AG04450 (cell line): Measurements from ENCODE around the gene MRI1. TPM values are rescaled to one million over a fixed set of nuclear protein-coding genes. Genes with fewer than 3 reads are reported as not detected.

ENCODE experiments used
- CTCF ChIA-PET: fragments of 300-600, 350-600 bp; formaldehyde crosslinking; extraction: SDS; loops from one replicate; lab custom pipeline; 2022; ENCODE audit warnings: antibody characterized with exemption, inconsistent platforms; lab: Charles Lee
- POLR2A ChIA-PET: fragments of 350-600 bp; formaldehyde crosslinking; extraction: SDS; loops from one replicate; lab custom pipeline; 2021; ENCODE audit warnings: antibody characterized with exemption, inconsistent platforms; lab: Yijun Ruan, JAX
- DNase-seq: peaks from one replicate; pipeline ENCODE4 v3.0.0-alpha.2; 2011; ENCODE audit warnings: low read depth, low spot score
- H3K27ac ChIP-seq: one replicate; pipeline ENCODE4 v1.5.1; 2012; ENCODE audit warnings: low read depth, low read length, control low read depth
- H3K27me3 ChIP-seq: one replicate; pipeline ENCODE4 v1.6.0; 2012; ENCODE audit warnings: low read length; ENCODE audit not compliant: control insufficient read depth, insufficient read depth
- H3K4me3 ChIP-seq: 2 replicates; pipeline ENCODE4 v1.5.1; 2011; ENCODE audit warnings: mild to moderate bottlenecking, low read depth, low read length, control low read depth
- H3K9me3 ChIP-seq: 2 replicates; pipeline ENCODE4 v1.5.1; 2012; ENCODE audit warnings: low read length; ENCODE audit not compliant: control insufficient read depth, insufficient read depth
- CTCF ChIP-seq: IDR thresholded peaks from 2 replicates; pipeline ENCODE4 v1.5.1; 2011; ENCODE audit warnings: low read depth, low read length, control low read depth, inconsistent platforms
- polyA plus RNA-seq: library from polyadenylated mRNA; depleted of rRNA; stranded (reverse); fragments of >200 nt; gene quantifications from 2 replicates; pipeline ENCODE4 v1.2.3, GENCODE V29; 2011

The MRI1 gene
- polyA plus RNA-seq, 1 experiment = 20.2 TPM

GRCh38 chr19:13726323-13726722, 38.0 kb upstream of the MRI1 start:
- CTCF ChIA-PET = interaction anchor here (1.0 to 1.5 kb wide), 2 partner anchors 124 to 137 kb away, joined by 3 to 4 read pairs; no protein-coding TSS in a partner anchor
- peaks cover 2% of the 10 kb centered on the region for H3K27me3 ChIP-seq
- POLR2A ChIA-PET = no interaction called here
- no peak for DNase-seq
- no peaks in the 10 kb centered on the region for H3K9me3 ChIP-seq
- H3K27ac ChIP-seq = no peak overlapping the region
- no peak overlapping the region for H3K4me3 ChIP-seq
- TF ChIP-seq CTCF = no peak

- no peaks in the 10 kb centered on the region for H3K9me3 ChIP-seq
- no peak for DNase-seq
- H3K27ac ChIP-seq = no peak overlapping the region
- H3K27me3 ChIP-seq = peaks cover 2% of the 10 kb centered on the region
- TF ChIP-seq CTCF = no peak
- POLR2A ChIA-PET = no interaction called here
- H3K4me3 ChIP-seq = no peak overlapping the region
- CTCF ChIA-PET = interaction anchor here (0.6 kb wide), 2 partner anchors 299 to 437 kb away, joined by 3 read pairs; no protein-coding TSS in a partner anchor
Measured at GRCh38 chr19:13727798-13728197, 36.5 kb upstream of the MRI1 start.

GRCh38 chr19:13729859-13730258, 34.5 kb upstream of the MRI1 start:
- TF ChIP-seq CTCF = no peak
- no peaks in the 10 kb centered on the region for H3K9me3 ChIP-seq
- H3K27me3 ChIP-seq = peaks cover 2% of the 10 kb centered on the region
- H3K27ac ChIP-seq = peak overlapping the region; percentile 99
- POLR2A ChIA-PET = interaction anchor here (0.7 kb wide), 1 partner anchor 46 kb away, joined by 6 read pairs; no protein-coding TSS in a partner anchor
- DNase-seq = no peak
- CTCF ChIA-PET = interaction anchor here (0.6 to 3.8 kb wide), 4 partner anchors 9 to 536 kb away, joined by 5 to 27 read pairs (median 10); no protein-coding TSS in a partner anchor
- no peak overlapping the region for H3K4me3 ChIP-seq

GRCh38 chr19:13731147-13731964, 33.0 kb upstream of the MRI1 start:
- Histone ChIP-seq H3K4me3 (peak overlapping the region; percentile 83), H3K27ac (peak overlapping the region; percentile 99), H3K9me3 (no peaks in the 10 kb centered on the region), H3K27me3 (peaks cover 2% of the 10 kb centered on the region)
- ChIA-PET POLR2A (interaction anchor here (0.5 to 1.9 kb wide), 10 partner anchors 14 to 734 kb away, joined by 3 to 16 read pairs (median 5); partner anchors contain the start of genes C19orf53 and ZSWIM4), CTCF (interaction anchor here (0.8 to 3.8 kb wide), 3 partner anchors 10 to 142 kb away, joined by 4 to 27 read pairs (median 13); no protein-coding TSS in a partner anchor)
- peak; percentile 90 for DNase-seq
- TF ChIP-seq CTCF = no peak
